Measurements from ENCODE around the gene GPX6.

DNA sequence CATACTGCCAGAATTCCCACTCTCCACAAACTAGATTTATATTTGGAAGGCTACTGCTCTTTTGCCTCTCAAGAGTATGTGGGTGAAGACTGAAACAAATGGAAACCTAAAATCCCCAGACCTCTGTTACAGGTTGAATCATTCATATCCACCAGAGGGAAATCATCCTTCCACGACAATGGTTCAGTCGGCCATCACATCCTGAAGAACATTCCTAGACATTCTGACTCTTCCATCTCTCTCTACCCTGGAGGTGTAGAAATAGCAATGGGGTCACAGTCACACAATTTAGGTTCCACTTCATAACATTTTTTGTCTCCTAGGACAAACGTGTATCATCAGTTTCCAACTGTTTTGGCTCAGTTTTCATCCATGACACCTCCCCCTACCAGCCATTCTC lies 18.7 kb upstream of the GPX6 start:
- TF ChIP-seq, protein P1, sequence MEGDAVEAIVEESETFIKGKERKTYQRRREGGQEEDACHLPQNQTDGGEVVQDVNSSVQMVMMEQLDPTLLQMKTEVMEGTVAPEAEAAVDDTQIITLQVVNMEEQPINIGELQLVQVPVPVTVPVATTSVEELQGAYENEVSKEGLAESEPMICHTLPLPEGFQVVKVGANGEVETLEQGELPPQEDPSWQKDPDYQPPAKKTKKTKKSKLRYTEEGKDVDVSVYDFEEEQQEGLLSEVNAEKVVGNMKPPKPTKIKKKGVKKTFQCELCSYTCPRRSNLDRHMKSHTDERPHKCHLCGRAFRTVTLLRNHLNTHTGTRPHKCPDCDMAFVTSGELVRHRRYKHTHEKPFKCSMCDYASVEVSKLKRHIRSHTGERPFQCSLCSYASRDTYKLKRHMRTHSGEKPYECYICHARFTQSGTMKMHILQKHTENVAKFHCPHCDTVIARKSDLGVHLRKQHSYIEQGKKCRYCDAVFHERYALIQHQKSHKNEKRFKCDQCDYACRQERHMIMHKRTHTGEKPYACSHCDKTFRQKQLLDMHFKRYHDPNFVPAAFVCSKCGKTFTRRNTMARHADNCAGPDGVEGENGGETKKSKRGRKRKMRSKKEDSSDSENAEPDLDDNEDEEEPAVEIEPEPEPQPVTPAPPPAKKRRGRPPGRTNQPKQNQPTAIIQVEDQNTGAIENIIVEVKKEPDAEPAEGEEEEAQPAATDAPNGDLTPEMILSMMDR (IDR thresholded peaks at IDR 0.05; ENCODE audit: extremely low read depth in 1 of 2, insufficient read depth in 1 of 2, low read depth in 1 of 2, low read length in 2 of 2): no peak
- TF ChIP-seq POLR2AphosphoS5 (IDR thresholded peaks at IDR 0.05; ENCODE audit: insufficient read depth, low read depth, low read length) (no peak), EZH2 (IDR thresholded peaks at IDR 0.05; ENCODE audit: borderline replicate concordance, low read depth, low read length, severe bottlenecking) (no peak), MYC (IDR thresholded peaks at IDR 0.05; ENCODE audit: low read depth, low read length) (no peak), POLR2A (IDR thresholded peaks at IDR 0.05; ENCODE audit: low read depth, low read length) (no peak), GATA2 (IDR thresholded peaks at IDR 0.05; ENCODE audit: insufficient read depth, insufficient read length, low read depth, low read length) (no peak)
- TF ChIP-seq, protein P2, sequence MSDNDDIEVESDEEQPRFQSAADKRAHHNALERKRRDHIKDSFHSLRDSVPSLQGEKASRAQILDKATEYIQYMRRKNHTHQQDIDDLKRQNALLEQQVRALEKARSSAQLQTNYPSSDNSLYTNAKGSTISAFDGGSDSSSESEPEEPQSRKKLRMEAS (IDR thresholded peaks at IDR 0.05; ENCODE audit: insufficient read depth, insufficient read length): no peak

Measured in endothelial cell of umbilical vein (primary cell).